Prostate gland (tissue), 2 donors: ENCODE measurements around the gene CRB1. TPM values are rescaled to one million over a fixed set of nuclear protein-coding genes. Genes with fewer than 3 reads are reported as not detected.
"Not testable (repeated sequence)": the region's sequence is repeated elsewhere in the genome, so short reads cannot be mapped to it uniquely, and the experiment has no call there.

Experiments
- DNase-seq: peaks from one replicate; pipeline ENCODE4 v3.0.0-alpha.2; 2019; ENCODE audit warnings: low spot score
- H3K27ac ChIP-seq, 2 donors: fragments of 200-600 bp; sonication (generic); 2 replicates each; pipeline ENCODE4 v1.5.1; 2017 to 2019
- H3K27me3 ChIP-seq: fragments of 200-600 bp; sonication (generic); replicated peaks from 2 replicates; pipeline ENCODE4 v1.5.1; 2019; ENCODE audit not compliant: insufficient read depth
- H3K36me3 ChIP-seq, 2 donors: fragments of 200-600 bp; sonication (generic); 1 replicate in 1 of 2; 2 replicates in 1 of 2; pipeline versions ENCODE4 v1.5.1 to v1.8.1; 2017 to 2019
- H3K4me1 ChIP-seq: fragments of 200-600 bp; sonication (generic); replicated peaks from 2 replicates; pipeline ENCODE4 v1.5.1; 2019
- H3K4me3 ChIP-seq, 2 donors: fragments of 200-600 bp; sonication (generic); 2 replicates each; pipeline ENCODE4 v1.5.1; 2017 to 2019
- H3K9me3 ChIP-seq: fragments of 200-600 bp; sonication (generic); 2 replicates; pipeline ENCODE4 v1.5.1; 2017
- POLR2A ChIP-seq: fragments of 450-650 bp; IDR thresholded peaks from one replicate; pipeline ENCODE4 v1.6.1; 2016; ENCODE audit warnings: antibody characterized with exemption, mild to moderate bottlenecking
- POLR2AphosphoS5 ChIP-seq: sonication (generic); formaldehyde crosslinking; IDR thresholded peaks from one replicate; pipeline ENCODE4 v1.6.1; 2017; ENCODE audit warnings: antibody characterized with exemption
- WGBS: methylation state at CpG from one replicate; pipeline ENCODE4 v1.1.5; 2018; 5-methylcytosine and 5-hydroxymethylcytosine counted together
- intact Hi-C: fragments of 100-400 bp; cut with DNase I; formaldehyde crosslinking; loops from one replicate; pipeline ENCODE4 v1.14.2; 2022
- total RNA-seq, 2 donors: library from RNA; depleted of rRNA; stranded (reverse); fragments of >200 nt; gene quantifications; one replicate each; pipeline ENCODE4 v1.1.0, GENCODE V29; 2016
- TF ChIP-seq, protein P1 (sequence below), 4 experiments: fragments of 200-600 bp in 2 of 4; fragments of 450-650 bp in 2 of 4; sonication (generic) in 2 of 4; IDR thresholded peaks; 1 replicate in 3 of 4; 2 replicates in 1 of 4; pipeline ENCODE4 v1.5.1; 2016 to 2019; ENCODE audit warnings: antibody characterized with exemption in 4 of 4, mild to moderate bottlenecking in 2 of 4, moderate library complexity in 2 of 4

The CRB1 gene
- total RNA-seq, 2 donors from 2014 or later: 0.32 to 1.0 TPM

DNA sequence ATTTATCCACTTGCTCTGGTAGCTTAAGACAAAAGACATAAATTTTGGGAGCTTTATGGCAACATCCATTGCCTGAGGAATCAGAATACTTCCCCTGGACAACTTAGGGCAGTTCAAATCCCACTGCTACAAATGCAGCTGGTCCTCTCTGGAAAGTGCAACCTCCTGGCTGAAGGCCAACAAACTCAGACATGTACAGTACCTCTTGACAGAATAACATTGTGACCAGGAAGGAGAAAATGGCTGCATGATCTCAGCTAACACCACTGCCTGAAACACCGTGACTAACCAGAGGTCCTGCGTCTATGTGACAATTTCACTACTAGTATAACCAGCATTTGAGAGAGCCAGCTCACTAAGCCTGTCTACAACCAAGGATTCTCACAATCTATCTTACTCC, 218.9 kb downstream of the CRB1 start:
- WGBS: 79% methylated on average over 2 of the region's 2 CpGs
- Histone ChIP-seq H3K4me1 (no peaks in the 10 kb centered on the region), H3K4me3 (no peak overlapping the region), H3K27me3 (no peaks in the 10 kb centered on the region), H3K9me3 (no peaks in the 10 kb centered on the region), H3K27ac (no peak overlapping the region), H3K36me3 (no peaks in the 10 kb centered on the region)
- intact Hi-C loops: no loop called here
- no peak for TF ChIP-seq POLR2A
- TF ChIP-seq POLR2AphosphoS5: no peak
- TF ChIP-seq, protein P1, sequence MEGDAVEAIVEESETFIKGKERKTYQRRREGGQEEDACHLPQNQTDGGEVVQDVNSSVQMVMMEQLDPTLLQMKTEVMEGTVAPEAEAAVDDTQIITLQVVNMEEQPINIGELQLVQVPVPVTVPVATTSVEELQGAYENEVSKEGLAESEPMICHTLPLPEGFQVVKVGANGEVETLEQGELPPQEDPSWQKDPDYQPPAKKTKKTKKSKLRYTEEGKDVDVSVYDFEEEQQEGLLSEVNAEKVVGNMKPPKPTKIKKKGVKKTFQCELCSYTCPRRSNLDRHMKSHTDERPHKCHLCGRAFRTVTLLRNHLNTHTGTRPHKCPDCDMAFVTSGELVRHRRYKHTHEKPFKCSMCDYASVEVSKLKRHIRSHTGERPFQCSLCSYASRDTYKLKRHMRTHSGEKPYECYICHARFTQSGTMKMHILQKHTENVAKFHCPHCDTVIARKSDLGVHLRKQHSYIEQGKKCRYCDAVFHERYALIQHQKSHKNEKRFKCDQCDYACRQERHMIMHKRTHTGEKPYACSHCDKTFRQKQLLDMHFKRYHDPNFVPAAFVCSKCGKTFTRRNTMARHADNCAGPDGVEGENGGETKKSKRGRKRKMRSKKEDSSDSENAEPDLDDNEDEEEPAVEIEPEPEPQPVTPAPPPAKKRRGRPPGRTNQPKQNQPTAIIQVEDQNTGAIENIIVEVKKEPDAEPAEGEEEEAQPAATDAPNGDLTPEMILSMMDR (IDR thresholded peaks at IDR 0.05): no peak
- no peak for DNase-seq

- H3K4me1 ChIP-seq, intact Hi-C loops, H3K4me3 ChIP-seq, H3K9me3 ChIP-seq, H3K27ac ChIP-seq, H3K27me3 ChIP-seq, H3K36me3 ChIP-seq, DNase-seq: not testable (repeated sequence)
- WGBS: 100% methylated on average over 1 of the region's 1 CpG
Measured at GRCh38 chr1:197491505-197491904, 223.5 kb downstream of the CRB1 start.

- intact Hi-C loops: no loop called here
- Histone ChIP-seq H3K27me3 (no peaks in the 10 kb centered on the region), H3K4me1 (no peaks in the 10 kb centered on the region), H3K27ac (no peak overlapping the region), H3K4me3 (no peak overlapping the region), H3K9me3 (no peaks in the 10 kb centered on the region), H3K36me3 (no peaks in the 10 kb centered on the region)
- TF ChIP-seq POLR2AphosphoS5 (no peak), POLR2A (no peak)
- TF ChIP-seq, protein P1 (IDR thresholded peaks at IDR 0.05): no peak
- 89% methylated on average over 10 of the region's 10 CpGs for WGBS
- no peak for DNase-seq
Measured at GRCh38 chr1:197496722-197497121, 228.7 kb downstream of the CRB1 start.

DNA sequence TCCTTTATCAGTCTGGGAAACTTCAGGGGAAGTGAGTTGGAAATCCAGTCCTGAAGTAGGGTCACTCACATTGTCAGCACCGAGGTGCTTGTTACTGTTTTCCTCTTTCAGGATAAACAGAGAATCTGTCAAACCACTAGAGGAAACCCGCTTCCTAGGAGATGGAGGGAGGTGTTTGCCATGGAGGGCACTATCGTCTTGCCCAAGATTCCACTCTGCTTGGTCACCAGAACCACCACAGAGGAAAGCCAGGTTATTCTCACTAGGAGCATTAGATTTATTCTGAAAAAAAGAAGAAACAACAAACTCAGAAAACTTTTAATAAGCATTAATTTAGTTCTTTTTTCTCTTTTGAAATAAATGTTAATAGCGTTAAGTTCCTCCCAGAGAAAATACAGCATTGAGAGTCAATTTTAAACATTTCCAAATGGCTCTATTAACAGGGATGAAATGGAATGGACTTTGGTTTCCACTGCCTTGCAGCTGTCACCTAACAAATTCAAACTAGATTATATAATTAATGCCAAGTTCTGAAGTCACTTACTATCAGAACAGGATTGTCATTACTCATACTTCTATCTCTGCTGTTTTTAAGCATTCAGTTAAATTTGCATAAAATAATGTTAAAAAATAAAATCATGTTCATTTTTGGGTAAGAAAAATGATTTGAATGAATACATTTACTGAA, 242.8 kb downstream of the CRB1 start:
- no peak for TF ChIP-seq POLR2A
- TF ChIP-seq, protein P1 (IDR thresholded peaks at IDR 0.05): no peak
- TF ChIP-seq POLR2AphosphoS5: no peak
- no peak overlapping the region for H3K4me3 ChIP-seq
- no peaks in the 10 kb centered on the region for H3K4me1 ChIP-seq
- no peak overlapping the region for H3K27ac ChIP-seq
- H3K36me3 ChIP-seq: no peaks in the 10 kb centered on the region
- intact Hi-C loops: no loop called here
- no peaks in the 10 kb centered on the region for H3K27me3 ChIP-seq
- WGBS: 90% methylated on average over 4 of the region's 4 CpGs
- no peaks in the 10 kb centered on the region for H3K9me3 ChIP-seq
- no peak for DNase-seq

DNA sequence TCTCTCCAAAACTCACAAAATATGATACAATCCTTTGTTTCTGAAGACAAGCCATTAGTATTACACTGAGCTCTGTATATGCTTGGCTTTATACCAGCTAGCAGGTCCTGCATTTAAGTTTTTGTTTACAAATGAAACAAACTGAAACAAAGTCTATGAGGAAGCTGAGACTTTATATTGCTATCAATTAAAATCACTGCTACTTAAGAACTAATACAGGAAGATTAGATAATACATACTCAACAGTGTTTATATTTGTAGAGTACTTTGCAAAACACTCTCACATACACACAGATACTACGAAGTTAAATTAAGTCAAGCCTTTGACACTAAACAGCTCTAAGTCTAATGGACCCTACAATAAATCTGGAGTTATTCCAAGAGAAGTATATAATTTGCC, 247.4 kb downstream of the CRB1 start:
- intact Hi-C loops: no loop called here
- WGBS: 68% methylated on average over 1 of the region's 1 CpG
- no peak overlapping the region for H3K4me3 ChIP-seq
- H3K27me3 ChIP-seq: no peaks in the 10 kb centered on the region
- no peaks in the 10 kb centered on the region for H3K36me3 ChIP-seq
- H3K9me3 ChIP-seq: no peaks in the 10 kb centered on the region
- TF ChIP-seq POLR2AphosphoS5 (no peak), POLR2A (no peak)
- TF ChIP-seq, protein P1 (IDR thresholded peaks at IDR 0.05): no peak
- H3K27ac ChIP-seq: no peak overlapping the region
- DNase-seq: no peak
- no peaks in the 10 kb centered on the region for H3K4me1 ChIP-seq
